HL-60 (cell line): ENCODE measurements around the gene DDC.

Source experiments
- DNase-seq, 2 experiments: peaks; one replicate each; pipeline ENCODE4 v3.0.0-alpha.2; 2010 to 2020; ENCODE audit warnings: low read depth in 1 of 2, low spot score in 1 of 2
- H3K27ac ChIP-seq: fragments of 250-450 bp; sonication (Bioruptor Pico); replicated peaks from 2 replicates; pipeline ENCODE4 v1.5.1; 2020; ENCODE audit warnings: mild to moderate bottlenecking, moderate library complexity
- H3K27me3 ChIP-seq: fragments of 250-450 bp; sonication (Bioruptor Pico); 2 replicates; pipeline ENCODE4 v1.5.1; 2021; ENCODE audit warnings: mild to moderate bottlenecking, moderate library complexity; ENCODE audit not compliant: insufficient read depth, poor library complexity, severe bottlenecking
- H3K4me3 ChIP-seq: replicated peaks from 2 replicates; pipeline ENCODE4 v1.5.1; 2011; ENCODE audit warnings: mild to moderate bottlenecking, control low read depth, low read length; ENCODE audit not compliant: insufficient read depth
- GABPA ChIP-seq: IDR thresholded peaks from 2 replicates; pipeline ENCODE4 v1.6.1; 2012; ENCODE audit warnings: low read depth
- POLR2AphosphoS5 ChIP-seq: IDR thresholded peaks from 2 replicates; pipeline ENCODE4 v1.6.1; 2012; ENCODE audit warnings: low read depth
- SPI1 ChIP-seq: IDR thresholded peaks from 2 replicates; pipeline ENCODE4 v1.6.1; 2012; ENCODE audit warnings: low read depth, mild to moderate bottlenecking, borderline replicate concordance
- long read RNA-seq: library from polyadenylated mRNA; unstranded; transcript quantifications from one replicate; pipeline ENCODE4 v2.0.0, GENCODE V29; 2020
- TF ChIP-seq, protein P1 (sequence below): IDR thresholded peaks from 2 replicates; pipeline ENCODE4 v1.6.1; 2012; ENCODE audit warnings: low read depth; ENCODE audit not compliant: insufficient replicate concordance
- TF ChIP-seq, protein P2 (sequence below): IDR thresholded peaks from one replicate; pipeline ENCODE4 v1.5.1; 2011; ENCODE audit warnings: low read length, control low read depth, inconsistent platforms; ENCODE audit not compliant: insufficient read depth

The DDC gene, protein sequence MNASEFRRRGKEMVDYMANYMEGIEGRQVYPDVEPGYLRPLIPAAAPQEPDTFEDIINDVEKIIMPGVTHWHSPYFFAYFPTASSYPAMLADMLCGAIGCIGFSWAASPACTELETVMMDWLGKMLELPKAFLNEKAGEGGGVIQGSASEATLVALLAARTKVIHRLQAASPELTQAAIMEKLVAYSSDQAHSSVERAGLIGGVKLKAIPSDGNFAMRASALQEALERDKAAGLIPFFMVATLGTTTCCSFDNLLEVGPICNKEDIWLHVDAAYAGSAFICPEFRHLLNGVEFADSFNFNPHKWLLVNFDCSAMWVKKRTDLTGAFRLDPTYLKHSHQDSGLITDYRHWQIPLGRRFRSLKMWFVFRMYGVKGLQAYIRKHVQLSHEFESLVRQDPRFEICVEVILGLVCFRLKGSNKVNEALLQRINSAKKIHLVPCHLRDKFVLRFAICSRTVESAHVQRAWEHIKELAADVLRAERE
- long read RNA-seq = 0 reads

DNA sequence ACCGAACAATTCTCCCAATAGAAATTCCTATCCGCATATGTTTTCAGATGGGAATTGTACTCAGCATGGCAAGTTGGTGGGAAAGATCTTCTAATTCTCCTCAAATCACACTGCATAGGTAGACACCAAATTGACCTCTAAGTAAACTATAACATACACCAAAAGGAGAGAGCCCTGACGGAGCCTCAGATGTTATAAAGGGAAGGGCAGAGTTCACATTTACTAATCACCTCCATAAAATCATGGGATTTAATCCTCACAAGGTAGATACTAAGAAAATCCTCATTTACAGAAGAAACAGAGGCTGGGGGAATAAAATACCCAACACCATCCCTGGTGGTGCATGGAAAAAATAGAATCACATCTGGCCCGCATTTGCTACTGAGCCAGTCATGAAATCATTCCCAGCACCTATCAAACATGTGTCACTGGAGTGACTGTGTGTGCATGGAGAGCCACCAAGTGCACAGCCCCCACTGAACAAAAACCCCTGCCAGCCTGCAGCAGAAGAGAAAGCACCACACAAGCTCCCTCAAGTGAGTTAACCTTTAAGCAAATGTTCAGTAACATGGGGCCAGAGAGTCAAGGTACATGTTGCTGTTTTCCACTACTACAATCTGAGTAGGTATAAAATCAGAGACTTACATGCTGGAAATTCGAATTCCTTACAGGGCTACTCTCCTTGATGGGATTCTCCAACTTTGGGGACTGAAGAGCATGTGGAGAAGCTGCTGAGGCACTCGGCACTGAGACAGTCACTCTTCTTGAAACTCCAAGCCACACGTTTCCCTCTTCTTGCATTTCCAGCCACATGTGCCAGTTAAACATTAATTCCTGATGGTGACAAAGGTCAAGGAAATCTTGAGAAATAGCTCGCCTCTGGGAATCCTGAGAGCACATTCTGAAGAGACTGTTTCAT is at the start of gene DDC:
TSS of gene DDC (minus strand) at position 766 of the 919 bp plus-strand sequence. CDS start 21,320 bp downstream, outside the sequence.
- DNase-seq = no peak
- no peak for TF ChIP-seq POLR2AphosphoS5
- TF ChIP-seq GABPA = no peak
- TF ChIP-seq SPI1 = no peak
- no peak within 1 kb of the TSS for H3K4me3 ChIP-seq

DNA sequence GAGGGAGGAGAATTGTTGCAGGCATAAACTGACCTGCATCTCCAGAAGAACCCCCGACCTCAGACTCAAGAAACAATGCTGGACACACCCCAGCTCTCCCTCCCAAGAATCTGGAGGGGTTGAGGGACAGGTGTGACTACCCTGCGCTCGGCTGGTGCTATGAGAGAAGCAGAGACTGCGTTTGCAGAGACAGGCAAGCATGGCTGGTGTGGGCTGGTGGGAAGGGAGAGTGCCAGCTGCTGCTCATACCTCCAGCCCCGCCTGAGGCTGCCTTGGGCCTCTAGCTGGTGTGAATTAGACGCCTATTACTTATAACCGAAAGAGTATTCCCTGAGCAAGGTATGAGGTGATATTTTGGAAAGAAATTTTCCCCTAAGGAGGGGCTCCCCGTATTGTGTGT is 48.3 kb upstream of the DDC start:
- no peak for DNase-seq
- H3K4me3 ChIP-seq = no peak overlapping the region
- no peaks in the 10 kb centered on the region for H3K27me3 ChIP-seq
- TF ChIP-seq, protein P1, sequence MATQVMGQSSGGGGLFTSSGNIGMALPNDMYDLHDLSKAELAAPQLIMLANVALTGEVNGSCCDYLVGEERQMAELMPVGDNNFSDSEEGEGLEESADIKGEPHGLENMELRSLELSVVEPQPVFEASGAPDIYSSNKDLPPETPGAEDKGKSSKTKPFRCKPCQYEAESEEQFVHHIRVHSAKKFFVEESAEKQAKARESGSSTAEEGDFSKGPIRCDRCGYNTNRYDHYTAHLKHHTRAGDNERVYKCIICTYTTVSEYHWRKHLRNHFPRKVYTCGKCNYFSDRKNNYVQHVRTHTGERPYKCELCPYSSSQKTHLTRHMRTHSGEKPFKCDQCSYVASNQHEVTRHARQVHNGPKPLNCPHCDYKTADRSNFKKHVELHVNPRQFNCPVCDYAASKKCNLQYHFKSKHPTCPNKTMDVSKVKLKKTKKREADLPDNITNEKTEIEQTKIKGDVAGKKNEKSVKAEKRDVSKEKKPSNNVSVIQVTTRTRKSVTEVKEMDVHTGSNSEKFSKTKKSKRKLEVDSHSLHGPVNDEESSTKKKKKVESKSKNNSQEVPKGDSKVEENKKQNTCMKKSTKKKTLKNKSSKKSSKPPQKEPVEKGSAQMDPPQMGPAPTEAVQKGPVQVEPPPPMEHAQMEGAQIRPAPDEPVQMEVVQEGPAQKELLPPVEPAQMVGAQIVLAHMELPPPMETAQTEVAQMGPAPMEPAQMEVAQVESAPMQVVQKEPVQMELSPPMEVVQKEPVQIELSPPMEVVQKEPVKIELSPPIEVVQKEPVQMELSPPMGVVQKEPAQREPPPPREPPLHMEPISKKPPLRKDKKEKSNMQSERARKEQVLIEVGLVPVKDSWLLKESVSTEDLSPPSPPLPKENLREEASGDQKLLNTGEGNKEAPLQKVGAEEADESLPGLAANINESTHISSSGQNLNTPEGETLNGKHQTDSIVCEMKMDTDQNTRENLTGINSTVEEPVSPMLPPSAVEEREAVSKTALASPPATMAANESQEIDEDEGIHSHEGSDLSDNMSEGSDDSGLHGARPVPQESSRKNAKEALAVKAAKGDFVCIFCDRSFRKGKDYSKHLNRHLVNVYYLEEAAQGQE = no peak
- TF ChIP-seq, protein P2, sequence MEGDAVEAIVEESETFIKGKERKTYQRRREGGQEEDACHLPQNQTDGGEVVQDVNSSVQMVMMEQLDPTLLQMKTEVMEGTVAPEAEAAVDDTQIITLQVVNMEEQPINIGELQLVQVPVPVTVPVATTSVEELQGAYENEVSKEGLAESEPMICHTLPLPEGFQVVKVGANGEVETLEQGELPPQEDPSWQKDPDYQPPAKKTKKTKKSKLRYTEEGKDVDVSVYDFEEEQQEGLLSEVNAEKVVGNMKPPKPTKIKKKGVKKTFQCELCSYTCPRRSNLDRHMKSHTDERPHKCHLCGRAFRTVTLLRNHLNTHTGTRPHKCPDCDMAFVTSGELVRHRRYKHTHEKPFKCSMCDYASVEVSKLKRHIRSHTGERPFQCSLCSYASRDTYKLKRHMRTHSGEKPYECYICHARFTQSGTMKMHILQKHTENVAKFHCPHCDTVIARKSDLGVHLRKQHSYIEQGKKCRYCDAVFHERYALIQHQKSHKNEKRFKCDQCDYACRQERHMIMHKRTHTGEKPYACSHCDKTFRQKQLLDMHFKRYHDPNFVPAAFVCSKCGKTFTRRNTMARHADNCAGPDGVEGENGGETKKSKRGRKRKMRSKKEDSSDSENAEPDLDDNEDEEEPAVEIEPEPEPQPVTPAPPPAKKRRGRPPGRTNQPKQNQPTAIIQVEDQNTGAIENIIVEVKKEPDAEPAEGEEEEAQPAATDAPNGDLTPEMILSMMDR = no peak
- no peak for TF ChIP-seq POLR2AphosphoS5
- no peak for TF ChIP-seq GABPA
- TF ChIP-seq SPI1 = no peak
- H3K27ac ChIP-seq = no peak overlapping the region

More for the DNA sequence above, at the start of gene DDC:
- no peak within 1 kb of the TSS for H3K27ac ChIP-seq
- peaks cover 6% of the 10 kb centered on the region for H3K27me3 ChIP-seq

DNA sequence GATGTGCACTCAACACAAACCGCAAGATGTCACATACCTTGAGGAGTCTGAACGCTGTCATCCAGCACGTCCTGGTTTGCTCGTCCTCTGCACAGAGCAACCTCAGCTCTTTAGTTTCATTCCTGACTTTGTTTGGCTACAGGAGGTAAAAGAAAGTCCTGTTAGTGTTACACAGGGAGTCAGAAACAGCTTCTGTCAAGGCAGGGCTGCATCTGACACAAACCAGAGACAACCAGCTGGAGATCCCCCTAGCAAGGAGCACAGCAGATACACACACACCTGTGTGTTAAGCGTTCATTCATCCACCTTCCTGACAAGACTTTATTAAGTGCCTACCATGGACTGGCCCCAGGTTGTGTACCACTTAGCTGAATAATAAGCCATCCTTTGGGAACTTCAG is 47.5 kb upstream of the DDC start:
- no peak for TF ChIP-seq GABPA
- TF ChIP-seq SPI1 = no peak
- TF ChIP-seq, protein P1 = no peak
- no peak for TF ChIP-seq POLR2AphosphoS5
- Histone ChIP-seq H3K4me3 (no peak overlapping the region), H3K27me3 (no peaks in the 10 kb centered on the region), H3K27ac (no peak overlapping the region)
- no peak for DNase-seq

DNA sequence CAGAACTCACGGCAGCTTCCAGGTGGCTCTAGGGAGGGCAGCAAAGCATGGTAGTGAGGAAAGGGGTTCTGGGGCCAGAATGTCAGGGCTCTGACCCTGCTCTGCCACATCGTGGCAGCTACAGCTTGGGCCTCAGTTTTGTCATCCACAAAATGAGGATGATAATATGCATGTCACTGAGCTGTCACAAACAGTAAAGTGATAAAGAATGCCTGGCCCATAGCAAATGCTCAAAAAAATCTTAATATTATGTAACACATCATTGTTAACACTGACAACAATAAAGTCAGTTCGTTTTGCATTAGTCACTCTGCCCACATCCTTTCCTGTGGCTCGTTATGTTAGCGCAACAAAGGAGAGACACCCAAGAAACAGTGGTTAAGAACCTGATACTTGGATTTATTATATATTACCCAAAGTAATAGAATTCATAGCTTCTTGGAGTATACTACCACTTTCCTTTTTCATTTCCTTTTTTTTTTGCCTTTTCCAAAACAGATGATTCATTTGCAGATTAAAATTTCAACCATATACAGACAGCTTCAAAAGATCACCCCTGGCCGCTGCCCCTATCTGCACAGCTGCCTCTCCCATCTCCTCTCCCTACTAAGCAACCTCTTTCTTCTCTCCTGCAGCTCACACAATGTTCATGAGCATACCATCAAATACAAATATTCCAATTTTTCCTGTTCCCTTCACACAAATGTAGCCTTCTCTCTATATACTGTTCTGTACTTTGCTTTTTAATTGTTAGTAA is 45.5 kb upstream of the DDC start:
- TF ChIP-seq, protein P2 = no peak
- TF ChIP-seq, protein P1 = no peak
- no peak for TF ChIP-seq GABPA
- no peak for TF ChIP-seq SPI1
- no peak for TF ChIP-seq POLR2AphosphoS5
- Histone ChIP-seq H3K4me3 (no peak overlapping the region), H3K27ac (no peak overlapping the region; the same call in 1 of the 2 replicates), H3K27me3 (no peaks in the 10 kb centered on the region)
- peak; percentile 56 to 65 for DNase-seq
